Endothelial cell of umbilical vein (primary cell): ENCODE results near the gene FYB1. TPM values are rescaled to one million over a fixed set of nuclear protein-coding genes. Genes with fewer than 3 reads are reported as not detected.

Experiments used
- BruUV-seq: library from RNA; stranded (reverse); fragments of 400-500 nt; replicated peaks from 2 replicates; lab custom pipeline; 2021; lab: Mats Ljungman, UMichigan
- CTCF ChIA-PET: fragments of 300-600, 350-600 bp; sonication (Branson Sonifier 250); formaldehyde crosslinking; loops from one replicate; lab custom pipeline; 2021; ENCODE audit warnings: antibody characterized with exemption, inconsistent platforms; lab: Charles Lee
- POLR2A ChIA-PET: fragments of 300-600, 350-600 bp; sonication (Branson Sonifier 250); formaldehyde crosslinking; loops from one replicate; lab custom pipeline; 2021; ENCODE audit warnings: antibody characterized with exemption, inconsistent platforms; lab: Charles Lee
- DNase-seq: peaks from one replicate; pipeline ENCODE4 v3.0.0-alpha.2; 2011; ENCODE audit warnings: low read depth, low spot score
- FAIRE-seq: peaks from 2 replicates; lab custom pipeline; 2011; peaks lifted over from hg19 to GRCh38; lab: Jason Lieb, UNC
- H2AFZ ChIP-seq: 2 replicates; pipeline ENCODE4 v1.6.0; 2012; ENCODE audit warnings: low read depth, low read length, control low read depth, inconsistent platforms
- H3K27ac ChIP-seq: 2 replicates; pipeline ENCODE4 v1.5.1; 2011; ENCODE audit warnings: low read depth, mild to moderate bottlenecking, control low read depth, low read length, moderate library complexity; ENCODE audit not compliant: insufficient read depth
- H3K27me3 ChIP-seq, 2 experiments: 2 replicates each; pipeline versions ENCODE4 v1.6.0 to v1.6.1; 2011; ENCODE audit warnings: low read length in 2 of 2, mixed read lengths in 1 of 2; ENCODE audit not compliant: control insufficient read depth in 2 of 2, insufficient read depth in 2 of 2
- H3K36me3 ChIP-seq, 2 experiments: 2 replicates in 1 of 2; 3 replicates in 1 of 2; pipeline ENCODE4 v1.5.1; 2011; ENCODE audit warnings: low read length in 2 of 2, mild to moderate bottlenecking in 1 of 2, moderate library complexity in 1 of 2; ENCODE audit not compliant: control insufficient read depth in 2 of 2, insufficient read depth in 2 of 2; ENCODE audit errors: extremely low read depth in 1 of 2
- H3K4me1 ChIP-seq: 3 replicates; pipeline ENCODE4 v1.5.1; 2011; ENCODE audit warnings: mild to moderate bottlenecking, low read length; ENCODE audit not compliant: control insufficient read depth, insufficient read depth; ENCODE audit errors: extremely low read depth
- H3K4me2 ChIP-seq: 2 replicates; pipeline ENCODE4 v1.6.1; 2011; ENCODE audit warnings: low read length, control low read depth, mixed read lengths; ENCODE audit not compliant: insufficient read depth
- H3K4me3 ChIP-seq, 3 experiments: fragments of 200-600 bp in 1 of 3; sonication (generic), shearing (Covaris generic) in 1 of 3; replicated peaks in 1 of 3; 2 replicates each; pipeline ENCODE4 v1.5.1; 2011 to 2016; ENCODE audit warnings: control low read depth in 3 of 3, low read length in 3 of 3, mild to moderate bottlenecking in 2 of 3, inconsistent platforms in 1 of 3, low read depth in 1 of 3, moderate library complexity in 1 of 3; ENCODE audit not compliant: insufficient read depth in 1 of 3
- H3K79me2 ChIP-seq: 2 replicates; pipeline ENCODE4 v1.6.0; 2012; ENCODE audit warnings: low read length, inconsistent platforms; ENCODE audit not compliant: control insufficient read depth, insufficient read depth
- H3K9ac ChIP-seq: replicated peaks from 2 replicates; pipeline ENCODE3; 2011; ENCODE audit warnings: low read length, control low read depth; ENCODE audit not compliant: insufficient read depth; ENCODE audit errors: extremely low read depth
- H3K9me1 ChIP-seq: replicated peaks from 3 replicates; pipeline ENCODE4 v1.6.0; 2011; ENCODE audit warnings: mild to moderate bottlenecking, low read length; ENCODE audit not compliant: control insufficient read depth, insufficient read depth; ENCODE audit errors: extremely low read depth
- H3K9me3 ChIP-seq: replicated peaks from 2 replicates; pipeline ENCODE4 v1.5.1; 2012; ENCODE audit warnings: low read length, inconsistent platforms; ENCODE audit not compliant: control insufficient read depth, insufficient read depth
- H4K20me1 ChIP-seq: replicated peaks from 2 replicates; pipeline ENCODE3; 2011; ENCODE audit warnings: mild to moderate bottlenecking, low read length; ENCODE audit not compliant: control insufficient read depth, insufficient read depth; ENCODE audit errors: extremely low read depth
- EZH2 ChIP-seq: IDR thresholded peaks from 2 replicates; pipeline ENCODE4 v1.6.1; 2012; ENCODE audit warnings: borderline replicate concordance, low read depth, mild to moderate bottlenecking, moderate library complexity, low read length, inconsistent platforms; ENCODE audit not compliant: severe bottlenecking
- FOS ChIP-seq: IDR thresholded peaks from 2 replicates; pipeline ENCODE4 v1.6.1; 2011; ENCODE audit warnings: mild to moderate bottlenecking, low read length, moderate library complexity, borderline replicate concordance; ENCODE audit not compliant: insufficient read depth
- GATA2 ChIP-seq: IDR thresholded peaks from 2 replicates; pipeline ENCODE4 v1.7.0; 2011; ENCODE audit warnings: low read depth, mild to moderate bottlenecking, moderate library complexity, mixed read lengths, low read length; ENCODE audit not compliant: insufficient read length, insufficient read depth
- JUN ChIP-seq: IDR thresholded peaks from 2 replicates; pipeline ENCODE4 v1.6.1; 2011; ENCODE audit warnings: borderline replicate concordance, low read depth; ENCODE audit not compliant: insufficient read length, insufficient read depth
- MYC ChIP-seq: IDR thresholded peaks from one replicate; pipeline ENCODE4 v1.6.1; 2011; ENCODE audit warnings: mild to moderate bottlenecking, low read depth, low read length
- POLR2A ChIP-seq: IDR thresholded peaks from 2 replicates; pipeline ENCODE4 v1.6.1; 2012; ENCODE audit warnings: low read depth, mild to moderate bottlenecking, control low read depth, low read length
- POLR2AphosphoS5 ChIP-seq: IDR thresholded peaks from 2 replicates; pipeline ENCODE4 v1.6.1; 2012; ENCODE audit warnings: low read depth, mild to moderate bottlenecking, control low read depth, low read length, moderate library complexity; ENCODE audit not compliant: insufficient read depth
- dilution Hi-C: fragments of 300-500 bp; cut with MboI; formaldehyde crosslinking; loops from one replicate; pipeline ENCODE4 v1.15.0; 2019; ENCODE audit warnings: low sequenced_read_pairs; ENCODE audit not compliant: extremely low pct_ligation_motif_present
- intact Hi-C: fragments of 100-400 bp; cut with micrococcal nuclease; formaldehyde crosslinking; loops from one replicate; pipeline ENCODE4 v1.10.0; 2022
- polyA plus RNA-seq, 4 experiments: library from polyadenylated mRNA; depleted of rRNA in 3 of 4; stranded (reverse) in 3 of 4; unstranded in 1 of 4; fragments of >200 nt; gene quantifications; 2 replicates each; pipeline versions ENCODE4 v1.2.1 to v1.2.3, GENCODE V29; 2011 to 2012; ENCODE audit warnings: missing spikeins in 1 of 4
- total RNA-seq: library from RNA; stranded (reverse); gene quantifications from 2 replicates; pipeline ENCODE4 v1.2.3, GENCODE V29; 2021
- TF ChIP-seq, protein P1 (sequence below): IDR thresholded peaks from 2 replicates; pipeline ENCODE4 v1.6.1; 2011; ENCODE audit not compliant: insufficient read depth, insufficient read length
- TF ChIP-seq, protein P2 (sequence below), 2 donors: IDR thresholded peaks; 1 replicate in 1 of 2; 2 replicates in 1 of 2; pipeline ENCODE4 v1.5.1; 2011; ENCODE audit warnings: low read length in 2 of 2, mild to moderate bottlenecking in 2 of 2, moderate library complexity in 2 of 2, control low read depth in 1 of 2, inconsistent platforms in 1 of 2, low read depth in 1 of 2; ENCODE audit not compliant: insufficient read depth in 1 of 2; ENCODE audit errors: extremely low read depth in 1 of 2

FYB1 gene
- total and polyA plus RNA-seq, 2 donors (not counting 3 experiments of a cell fraction or from before 2014, with no cell fraction given), result 0.44 TPM; not detected in 1

DNA sequence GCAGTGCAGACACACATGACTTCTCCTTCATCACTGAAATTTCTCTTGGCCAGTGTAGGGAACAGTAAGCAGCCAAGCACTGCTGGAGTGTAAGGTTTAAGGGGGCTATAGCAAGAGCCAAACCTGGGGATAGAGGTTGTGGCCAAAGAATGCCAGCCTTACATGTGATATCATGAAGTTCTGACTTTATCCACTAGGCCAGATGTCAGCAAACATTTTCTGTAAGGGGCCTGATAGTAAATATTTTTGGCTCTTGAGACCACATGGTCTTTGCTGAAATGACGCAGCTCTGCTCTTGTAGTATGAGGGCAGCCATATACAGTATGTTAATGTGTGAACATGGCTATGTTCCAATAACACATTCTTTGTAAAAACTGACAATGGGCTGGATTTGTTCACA is 29.7 kb upstream of the FYB1 start:
- H2AFZ ChIP-seq, result no peak overlapping the region

More for the DNA sequence above, 29.7 kb upstream of the FYB1 start:
- H3K27ac ChIP-seq, result no peak overlapping the region
- no TSS peak for BruUV-seq
- DNase-seq, result no peak
- no peak overlapping the region for H3K4me3 ChIP-seq
- H3K4me2 ChIP-seq, result no peak overlapping the region
- POLR2A ChIA-PET, result no interaction called here
- CTCF ChIA-PET, result interaction anchor here (0.7 kb wide), 1 partner anchor 31 kb away, joined by 3 read pairs; no protein-coding TSS in a partner anchor
- H4K20me1 ChIP-seq, result no peaks in the 10 kb centered on the region
- no peaks in the 10 kb centered on the region for H3K4me1 ChIP-seq
- dilution Hi-C loops, result no loop called here
- no peaks in the 10 kb centered on the region for H3K79me2 ChIP-seq
- no peaks in the 10 kb centered on the region for H3K9me3 ChIP-seq
- H3K9ac ChIP-seq, result no peak overlapping the region
- no peaks in the 10 kb centered on the region for H3K36me3 ChIP-seq
- H3K9me1 ChIP-seq, result no peaks in the 10 kb centered on the region
- TF ChIP-seq, protein P1, sequence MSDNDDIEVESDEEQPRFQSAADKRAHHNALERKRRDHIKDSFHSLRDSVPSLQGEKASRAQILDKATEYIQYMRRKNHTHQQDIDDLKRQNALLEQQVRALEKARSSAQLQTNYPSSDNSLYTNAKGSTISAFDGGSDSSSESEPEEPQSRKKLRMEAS, result no peak
- TF ChIP-seq, protein P2, sequence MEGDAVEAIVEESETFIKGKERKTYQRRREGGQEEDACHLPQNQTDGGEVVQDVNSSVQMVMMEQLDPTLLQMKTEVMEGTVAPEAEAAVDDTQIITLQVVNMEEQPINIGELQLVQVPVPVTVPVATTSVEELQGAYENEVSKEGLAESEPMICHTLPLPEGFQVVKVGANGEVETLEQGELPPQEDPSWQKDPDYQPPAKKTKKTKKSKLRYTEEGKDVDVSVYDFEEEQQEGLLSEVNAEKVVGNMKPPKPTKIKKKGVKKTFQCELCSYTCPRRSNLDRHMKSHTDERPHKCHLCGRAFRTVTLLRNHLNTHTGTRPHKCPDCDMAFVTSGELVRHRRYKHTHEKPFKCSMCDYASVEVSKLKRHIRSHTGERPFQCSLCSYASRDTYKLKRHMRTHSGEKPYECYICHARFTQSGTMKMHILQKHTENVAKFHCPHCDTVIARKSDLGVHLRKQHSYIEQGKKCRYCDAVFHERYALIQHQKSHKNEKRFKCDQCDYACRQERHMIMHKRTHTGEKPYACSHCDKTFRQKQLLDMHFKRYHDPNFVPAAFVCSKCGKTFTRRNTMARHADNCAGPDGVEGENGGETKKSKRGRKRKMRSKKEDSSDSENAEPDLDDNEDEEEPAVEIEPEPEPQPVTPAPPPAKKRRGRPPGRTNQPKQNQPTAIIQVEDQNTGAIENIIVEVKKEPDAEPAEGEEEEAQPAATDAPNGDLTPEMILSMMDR (IDR thresholded peaks at IDR 0.05; ENCODE audit: extremely low read depth in 1 of 2, insufficient read depth in 1 of 2, low read depth in 1 of 2, low read length in 2 of 2), result no peak
- TF ChIP-seq POLR2AphosphoS5 (no peak), FOS (no peak), POLR2A (no peak), GATA2 (no peak), MYC (no peak), JUN (no peak), EZH2 (no peak)
- no peak for FAIRE-seq
- H3K27me3 ChIP-seq, result no peaks in the 10 kb centered on the region
- intact Hi-C loops, result no loop called here
